GM19239 (cell line): Measurements from ENCODE around the gene UNK.
"Not testable (repeated sequence)": the region's sequence is repeated elsewhere in the genome, so short reads cannot be mapped to it uniquely, and the experiment has no call there.

Experiments
- DNase-seq: peaks from one replicate; pipeline ENCODE4 v3.0.0; 2011; ENCODE audit warnings: low spot score; ENCODE audit not compliant: insufficient read length
- FAIRE-seq: peaks from 2 replicates; lab custom pipeline; 2011; peaks lifted over from hg19 to GRCh38; lab: Jason Lieb, UNC

Gene UNK

DNA sequence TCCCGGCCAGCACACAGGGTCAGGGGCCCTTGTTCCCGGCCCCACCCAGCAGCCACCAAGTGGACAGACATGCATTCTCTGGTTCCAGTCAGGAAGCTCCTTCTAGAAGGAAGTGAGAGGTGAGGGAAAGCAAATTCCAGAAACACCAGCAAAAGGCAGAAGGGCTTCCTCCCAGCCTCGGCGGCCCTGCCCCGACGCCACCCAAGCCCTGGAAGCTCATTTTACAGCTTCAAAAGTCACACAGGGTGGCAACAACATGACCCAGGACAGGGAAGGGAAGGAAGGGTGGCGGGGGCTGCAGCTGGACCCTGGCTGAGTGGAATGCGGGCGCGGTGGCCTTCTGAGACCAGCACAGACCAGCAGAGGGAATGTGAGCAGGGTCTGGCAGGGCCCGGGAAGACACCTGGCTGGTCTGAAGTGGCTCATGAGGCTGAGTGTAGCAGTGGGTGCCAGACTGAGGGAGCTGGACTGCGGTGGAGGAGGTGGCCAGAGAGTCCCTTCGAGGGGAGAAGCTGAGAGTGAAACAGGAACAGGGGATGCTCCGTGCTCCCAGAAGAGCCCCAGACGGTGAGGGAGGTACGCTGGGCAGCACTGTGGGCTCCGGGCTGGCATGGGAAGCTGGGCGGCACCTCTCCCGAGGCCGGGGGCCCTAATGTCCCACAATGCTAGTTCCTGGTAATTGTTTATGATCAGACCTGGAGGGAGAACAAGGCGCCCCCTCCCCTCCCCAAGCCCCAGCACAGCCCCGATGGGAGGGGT is 61.5 kb downstream of the UNK start:
- no peak for FAIRE-seq
- DNase-seq = no peak

DNA sequence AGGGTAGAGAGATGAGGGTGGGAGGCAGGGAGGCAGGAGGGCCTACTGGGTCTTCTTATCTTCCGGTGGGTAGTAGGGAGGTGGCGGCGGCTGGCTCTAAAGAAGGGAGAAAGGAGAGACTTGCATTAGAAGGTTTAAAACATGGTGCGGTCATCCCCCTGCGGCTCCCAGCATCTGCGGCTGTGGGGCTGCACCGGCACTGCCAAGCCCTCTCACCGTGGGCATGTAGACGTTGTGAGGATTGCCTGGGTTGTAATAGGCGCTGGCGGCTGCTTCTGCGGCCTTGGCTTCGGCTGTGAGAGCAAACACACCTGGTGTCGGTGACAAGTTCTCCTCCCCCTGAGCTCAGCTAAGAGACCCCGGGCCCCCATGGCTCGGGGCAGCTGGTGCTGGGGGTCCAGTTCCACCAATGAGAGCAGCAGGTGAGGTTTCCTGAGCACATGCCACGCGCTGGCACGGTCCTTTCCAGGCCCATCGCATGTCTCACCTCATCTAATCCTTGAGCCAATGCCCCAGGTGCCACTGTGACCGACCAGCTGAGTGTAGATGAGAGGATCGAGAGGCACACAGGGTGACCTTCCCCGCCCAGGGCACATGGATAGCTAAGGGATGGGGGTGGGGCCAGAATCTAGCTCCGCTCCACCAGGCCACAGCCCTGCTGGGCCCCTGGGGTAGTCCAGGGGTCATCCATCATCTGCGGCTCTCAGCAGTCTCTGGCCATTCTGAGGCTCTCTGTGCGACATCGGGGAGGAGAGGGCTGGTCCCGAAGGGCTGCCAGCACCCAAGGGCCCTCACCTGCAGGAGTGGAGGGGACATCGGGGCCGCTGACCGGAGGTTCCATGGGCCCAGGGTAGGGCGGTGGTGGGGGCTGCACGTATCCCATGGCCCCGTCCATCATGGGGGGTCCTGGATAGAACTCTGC is 62.3 kb downstream of the UNK start:
- DNase-seq = no peak
- FAIRE-seq = no peak

- FAIRE-seq (no peak), DNase-seq (no peak)
Measured at GRCh38 chr17:75847614-75848522, 63.3 kb downstream of the UNK start.

- FAIRE-seq (peak; percentile 26), DNase-seq (no peak)
Measured at GRCh38 chr17:75848523-75849278, 64.1 kb downstream of the UNK start.

DNA sequence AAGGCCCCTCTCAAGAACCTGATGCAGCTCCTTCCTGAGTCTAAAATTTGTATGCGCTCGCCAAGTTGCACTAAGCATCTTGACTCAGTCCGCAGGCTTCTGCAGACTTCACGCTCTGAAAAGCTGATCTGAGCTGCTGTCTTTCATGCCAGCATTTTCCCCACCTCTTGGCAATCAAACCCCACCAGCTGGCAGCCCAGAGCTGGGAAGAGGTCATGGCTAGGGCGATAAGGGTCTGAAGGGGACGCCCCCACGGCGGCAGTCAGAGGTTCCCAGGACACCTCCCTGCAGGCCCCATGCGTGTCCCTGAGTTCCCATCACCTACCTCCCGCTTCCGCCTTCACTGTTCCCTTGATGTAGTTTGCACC is 64.7 kb downstream of the UNK start:
- FAIRE-seq (no peak), DNase-seq (no peak)

- FAIRE-seq (no peak), DNase-seq (no peak)
Measured at GRCh38 chr17:75849724-75850123, 65.1 kb downstream of the UNK start.

DNA sequence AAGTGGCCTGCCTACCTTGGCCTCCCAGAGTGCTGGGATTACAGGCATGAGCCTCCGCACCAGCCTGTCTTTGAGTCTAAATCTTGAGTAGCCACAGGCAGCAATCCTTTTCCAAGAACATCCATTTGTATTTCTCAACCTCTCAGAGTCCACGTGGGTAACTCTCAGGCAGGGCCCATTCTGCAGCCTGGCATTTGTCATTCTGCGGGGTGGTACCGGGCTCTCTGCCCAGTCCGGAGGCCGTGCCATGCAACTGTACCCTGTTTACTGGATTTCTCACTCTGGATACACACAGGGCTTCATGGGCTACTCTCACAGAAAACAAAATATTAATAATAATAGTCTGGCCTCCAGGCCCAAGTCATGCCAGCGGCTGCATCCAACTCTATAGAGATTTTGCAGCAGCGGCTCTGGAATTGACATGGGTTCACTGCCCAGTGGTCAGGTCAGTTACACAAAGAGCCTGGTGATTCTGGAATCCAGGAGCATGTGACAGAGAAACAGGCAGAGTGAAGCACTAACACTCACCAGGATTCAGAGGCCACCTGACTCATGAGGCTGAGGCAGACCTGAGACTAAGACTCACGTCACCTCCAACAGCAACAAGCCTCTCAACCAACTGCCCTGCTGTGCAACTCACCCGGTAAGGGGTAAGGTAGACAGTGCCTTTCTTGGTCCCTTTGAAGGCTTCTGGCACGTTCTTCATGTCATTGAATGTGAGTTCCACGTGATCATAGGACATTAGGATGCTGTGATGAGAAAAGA is 66.5 kb downstream of the UNK start:
- DNase-seq (no peak), FAIRE-seq (no peak)

- not testable (repeated sequence) for FAIRE-seq, DNase-seq
Measured at GRCh38 chr17:75851693-75851991, 67.0 kb downstream of the UNK start.

- FAIRE-seq (no peak), DNase-seq (no peak)
Measured at GRCh38 chr17:75853433-75853832, 68.8 kb downstream of the UNK start.

GRCh38 chr17:75854101-75854748 is 69.6 kb downstream of the UNK start:
- FAIRE-seq = no peak

GRCh38 chr17:75854881-75855309 is 70.3 kb downstream of the UNK start:
- FAIRE-seq (no peak), DNase-seq (no peak)

More at GRCh38 chr17:75854101-75854748, 69.6 kb downstream of the UNK start:
- DNase-seq = no peak

- DNase-seq (peak; percentile 92), FAIRE-seq (peak; percentile 98)
Measured at GRCh38 chr17:75855310-75856061, 70.9 kb downstream of the UNK start, which contains the start of gene WBP2. WBP2 (minus strand) TSS chr17:75855335; CDS start chr17:75855297, 38 bp downstream.

- DNase-seq (no peak), FAIRE-seq (no peak)
Measured at GRCh38 chr17:75856062-75856756, 71.6 kb downstream of the UNK start.

GRCh38 chr17:75859358-75859757 is 74.8 kb downstream of the UNK start:
- DNase-seq, FAIRE-seq: not testable (repeated sequence)

- FAIRE-seq (no peak), DNase-seq (no peak)
Measured at GRCh38 chr17:75861927-75862317, 77.3 kb downstream of the UNK start.

GRCh38 chr17:75864448-75864871 is 79.9 kb downstream of the UNK start:
- peak; percentile 96 for FAIRE-seq
- DNase-seq = peak; percentile 84

GRCh38 chr17:75864887-75865286 is 80.3 kb downstream of the UNK start:
- FAIRE-seq, DNase-seq: not testable (repeated sequence)
